Cardiac fibroblast (primary cell): Measurements from ENCODE around the gene ZNF729.
"Not testable (repeated sequence)": the region's sequence is repeated elsewhere in the genome, so short reads cannot be mapped to it uniquely, and the experiment has no call there.

Source experiments
- DNase-seq, 2 donors: peaks; one replicate each; pipeline versions ENCODE4 v3.0.0 to v3.0.0-alpha.2; 2010; ENCODE audit warnings: low read depth in 2 of 2
- H3K4me3 ChIP-seq, 2 donors: replicated peaks in 1 of 2; 1 replicate in 1 of 2; 2 replicates in 1 of 2; pipeline ENCODE4 v1.5.1; 2011; ENCODE audit warnings: low read depth in 2 of 2, low read length in 2 of 2, mild to moderate bottlenecking in 2 of 2, moderate library complexity in 1 of 2
- TF ChIP-seq, protein P1 (sequence below): IDR thresholded peaks from one replicate; pipeline ENCODE4 v1.5.1; 2011; ENCODE audit warnings: low read depth, mild to moderate bottlenecking, low read length, inconsistent platforms

Gene ZNF729

GRCh38 chr19:22286151-22286810, at the start of gene ZNF729:
Gene ZNF729, plus strand, starts transcription at chr19:22286441. Its CDS starts 85 bp downstream, at chr19:22286526.
- TF ChIP-seq, protein P1, sequence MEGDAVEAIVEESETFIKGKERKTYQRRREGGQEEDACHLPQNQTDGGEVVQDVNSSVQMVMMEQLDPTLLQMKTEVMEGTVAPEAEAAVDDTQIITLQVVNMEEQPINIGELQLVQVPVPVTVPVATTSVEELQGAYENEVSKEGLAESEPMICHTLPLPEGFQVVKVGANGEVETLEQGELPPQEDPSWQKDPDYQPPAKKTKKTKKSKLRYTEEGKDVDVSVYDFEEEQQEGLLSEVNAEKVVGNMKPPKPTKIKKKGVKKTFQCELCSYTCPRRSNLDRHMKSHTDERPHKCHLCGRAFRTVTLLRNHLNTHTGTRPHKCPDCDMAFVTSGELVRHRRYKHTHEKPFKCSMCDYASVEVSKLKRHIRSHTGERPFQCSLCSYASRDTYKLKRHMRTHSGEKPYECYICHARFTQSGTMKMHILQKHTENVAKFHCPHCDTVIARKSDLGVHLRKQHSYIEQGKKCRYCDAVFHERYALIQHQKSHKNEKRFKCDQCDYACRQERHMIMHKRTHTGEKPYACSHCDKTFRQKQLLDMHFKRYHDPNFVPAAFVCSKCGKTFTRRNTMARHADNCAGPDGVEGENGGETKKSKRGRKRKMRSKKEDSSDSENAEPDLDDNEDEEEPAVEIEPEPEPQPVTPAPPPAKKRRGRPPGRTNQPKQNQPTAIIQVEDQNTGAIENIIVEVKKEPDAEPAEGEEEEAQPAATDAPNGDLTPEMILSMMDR: no peak
- no peak for DNase-seq
- no peak within 1 kb of the TSS for H3K4me3 ChIP-seq

DNA sequence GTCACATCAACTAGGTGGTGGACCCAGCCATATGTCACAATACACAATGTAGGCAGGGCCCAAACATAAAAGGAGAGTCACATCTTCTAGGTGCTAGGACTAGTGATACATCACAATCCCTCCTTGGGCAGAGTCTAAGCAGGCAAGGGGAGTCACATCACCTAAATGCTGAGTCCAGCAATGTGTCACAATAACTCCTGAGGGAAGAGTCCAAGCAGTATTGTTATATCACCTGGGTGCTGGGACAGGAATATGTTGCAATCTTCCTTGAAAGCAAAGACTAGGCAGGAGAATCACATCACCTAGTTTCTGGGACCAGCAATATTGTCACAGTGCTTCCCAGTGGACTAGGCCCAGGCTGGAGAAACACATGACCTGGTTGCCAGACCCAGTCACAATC, 29.4 kb upstream of the ZNF729 start:
- DNase-seq: no peak
- no peak overlapping the region for H3K4me3 ChIP-seq
- TF ChIP-seq, protein P1: no peak

- TF ChIP-seq, protein P1: no peak
- no peak overlapping the region for H3K4me3 ChIP-seq
- DNase-seq: no peak
Observed at GRCh38 chr19:22257381-22257780, 28.9 kb upstream of the ZNF729 start.

DNA sequence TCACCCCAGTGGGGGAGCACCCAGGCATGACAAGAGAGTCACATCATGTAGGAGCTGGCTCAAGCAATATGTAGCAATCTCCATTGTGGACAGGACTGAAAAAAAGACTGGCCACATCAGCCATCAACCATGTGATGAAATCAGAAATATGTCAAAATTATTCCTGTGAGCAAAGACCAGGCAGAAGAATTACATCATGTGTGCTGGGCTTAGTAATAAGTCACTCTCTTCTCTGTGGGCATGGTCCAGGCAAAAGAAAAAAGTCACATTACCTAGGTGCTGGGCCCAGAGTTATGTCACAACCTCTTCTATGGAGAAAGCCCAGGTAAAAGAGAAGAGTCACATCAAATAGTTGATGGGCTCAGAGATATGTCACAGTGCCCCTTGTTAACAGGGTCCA, 28.3 kb upstream of the ZNF729 start:
- TF ChIP-seq, protein P1: no peak
- DNase-seq: no peak

DNA sequence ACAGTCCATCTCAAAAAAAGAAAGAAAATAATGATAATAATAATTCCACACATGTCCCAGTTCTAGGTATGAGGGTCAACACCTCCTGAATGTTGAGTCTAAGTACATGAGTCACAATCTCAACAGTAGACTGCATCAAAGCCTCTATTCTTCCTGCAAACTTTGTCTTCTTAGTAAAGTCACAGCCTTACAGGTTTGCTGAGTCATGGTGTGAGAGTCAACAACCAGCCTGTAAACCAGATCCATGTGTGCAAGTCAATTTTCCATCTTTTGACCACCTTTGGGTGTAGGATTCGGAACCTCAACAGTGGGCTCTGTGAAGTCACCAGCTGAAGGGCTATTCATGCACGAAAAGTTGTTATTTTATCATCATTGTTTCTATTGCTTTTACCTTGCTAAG, 25.7 kb upstream of the ZNF729 start:
- H3K4me3 ChIP-seq: no peak overlapping the region
- DNase-seq: no peak
- TF ChIP-seq, protein P1: no peak

More for the DNA sequence above, 28.3 kb upstream of the ZNF729 start:
- no peak overlapping the region for H3K4me3 ChIP-seq

DNA sequence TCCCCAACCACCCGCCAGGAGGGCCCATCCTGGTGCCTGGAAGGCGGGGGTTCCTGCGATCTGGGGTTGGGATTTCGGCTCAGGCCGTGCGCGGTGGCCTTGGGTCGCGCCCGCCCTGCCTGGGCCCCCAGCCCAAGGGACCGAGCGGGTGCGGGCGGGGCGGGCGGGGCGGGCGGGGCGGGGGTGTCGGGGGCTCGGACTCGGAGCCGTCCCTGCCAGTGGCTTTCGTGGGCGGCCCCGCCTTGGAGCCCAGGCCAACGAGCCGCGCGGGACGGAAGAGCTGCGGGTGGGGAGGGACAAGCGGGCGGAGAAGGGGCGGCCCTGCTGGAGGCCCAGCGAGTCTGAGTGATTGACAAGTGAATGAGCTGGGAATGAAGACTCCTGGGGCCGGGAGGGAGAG, 24.6 kb upstream of the ZNF729 start:
- DNase-seq: no peak
- TF ChIP-seq, protein P1: no peak
- H3K4me3 ChIP-seq: no peak overlapping the region

DNA sequence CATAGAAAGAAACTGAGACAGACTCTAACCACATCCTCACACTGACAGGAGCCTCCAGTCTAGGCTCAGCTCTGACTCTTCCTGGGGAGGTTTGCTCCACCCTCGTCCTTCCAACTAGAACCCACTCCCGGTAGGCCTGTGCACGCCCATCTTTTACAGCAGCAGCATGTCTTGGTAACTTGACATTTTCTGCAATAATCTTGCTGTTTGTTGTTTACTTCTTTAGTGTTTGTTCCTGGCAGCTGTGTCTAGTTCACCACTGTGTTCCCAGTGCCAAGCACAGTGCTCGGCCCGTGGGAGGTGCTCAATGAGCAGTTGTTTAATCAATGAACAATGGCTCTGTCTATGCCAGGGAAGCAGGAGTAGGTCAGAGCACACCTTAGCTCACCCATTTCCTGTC, 23.1 kb upstream of the ZNF729 start:
- TF ChIP-seq, protein P1: no peak
- DNase-seq: no peak
- no peak overlapping the region for H3K4me3 ChIP-seq

GRCh38 chr19:22321554-22321953, 35.3 kb downstream of the ZNF729 start:
- H3K4me3 ChIP-seq, DNase-seq: not testable (repeated sequence)
